GM23248 (cell line): Measurements from ENCODE around the gene ZBTB8A. TPM values are rescaled to one million over a fixed set of nuclear protein-coding genes. Genes with fewer than 3 reads are reported as not detected.
"Not testable (repeated sequence)": the region's sequence is repeated elsewhere in the genome, so short reads cannot be mapped to it uniquely, and the experiment has no call there.

Source experiments
- DNase-seq: peaks from one replicate; pipeline ENCODE4 v3.0.0-alpha.2; 2015
- H2AFZ ChIP-seq: fragments of 200-600 bp; sonication (generic); 2 replicates; pipeline ENCODE4 v1.6.1; 2016; ENCODE audit warnings: antibody characterized with exemption
- H3F3A ChIP-seq: fragments of 200-600 bp; sonication (generic); 2 replicates; pipeline ENCODE4 v1.6.1; 2016; ENCODE audit warnings: mild to moderate bottlenecking, antibody characterized with exemption, mixed run types; ENCODE audit not compliant: insufficient read depth
- H3K27ac ChIP-seq: fragments of 200-600 bp; sonication (generic); 2 replicates; pipeline ENCODE4 v1.5.1; 2016; ENCODE audit warnings: mild to moderate bottlenecking
- H3K27me3 ChIP-seq: fragments of 200-600 bp; sonication (generic); replicated peaks from 2 replicates; pipeline ENCODE4 v1.6.1; 2016; ENCODE audit warnings: mild to moderate bottlenecking; ENCODE audit not compliant: insufficient read depth
- H3K36me3 ChIP-seq: fragments of 200-600 bp; sonication (generic); 2 replicates; pipeline ENCODE4 v1.6.1; 2016; ENCODE audit warnings: low read depth, mild to moderate bottlenecking
- H3K4me1 ChIP-seq: fragments of 200-600 bp; sonication (generic); 2 replicates; pipeline ENCODE4 v1.6.1; 2016; ENCODE audit warnings: mild to moderate bottlenecking; ENCODE audit not compliant: insufficient read depth
- H3K4me2 ChIP-seq: fragments of 200-600 bp; sonication (generic); one replicate; pipeline ENCODE4 v1.6.1; 2016; ENCODE audit warnings: mild to moderate bottlenecking; ENCODE audit not compliant: unreplicated experiment
- H3K4me3 ChIP-seq: fragments of 200-600 bp; sonication (generic); 2 replicates; pipeline ENCODE4 v1.5.1; 2016; ENCODE audit warnings: mild to moderate bottlenecking
- H3K79me2 ChIP-seq: fragments of 200-600 bp; sonication (generic); 2 replicates; pipeline ENCODE4 v1.6.1; 2016; ENCODE audit warnings: mild to moderate bottlenecking; ENCODE audit not compliant: insufficient read depth
- H3K9ac ChIP-seq: fragments of 200-600 bp; sonication (generic); 2 replicates; pipeline ENCODE4 v1.6.1; 2016; ENCODE audit warnings: mild to moderate bottlenecking
- H3K9me2 ChIP-seq: fragments of 200-600 bp; sonication (generic); 2 replicates; pipeline ENCODE4 v1.6.1; 2016; ENCODE audit warnings: mixed run types, mild to moderate bottlenecking, moderate library complexity; ENCODE audit not compliant: insufficient read depth
- H3K9me3 ChIP-seq: fragments of 200-600 bp; sonication (generic); one replicate; pipeline ENCODE4 v1.6.1; 2017; ENCODE audit warnings: low read depth
- H4K20me1 ChIP-seq: fragments of 200-600 bp; sonication (generic); 2 replicates; pipeline ENCODE4 v1.6.0; 2016; ENCODE audit not compliant: insufficient read depth
- EZH2 ChIP-seq: fragments of 200-600 bp; sonication (generic); IDR thresholded peaks from 2 replicates; pipeline ENCODE4 v1.6.1; 2018; ENCODE audit warnings: antibody characterized with exemption, mild to moderate bottlenecking; ENCODE audit not compliant: insufficient read depth, poor library complexity, severe bottlenecking
- EZH2phosphoT487 ChIP-seq: fragments of 200-600 bp; sonication (generic); IDR thresholded peaks from 2 replicates; pipeline ENCODE4 v1.6.1; 2018; ENCODE audit warnings: antibody characterized with exemption, moderate library complexity, mild to moderate bottlenecking, low read depth; ENCODE audit not compliant: insufficient read depth
- whole genome bisulfite sequencing, 2 experiments: methylation state at CpG; one replicate each; pipeline ENCODE4 v1.1.6; 2015 to 2017; ENCODE audit warnings: low lambda C conversion rate in 2 of 2, low coverage in 1 of 2; ENCODE audit errors: missing lambda C conversion rate in 2 of 2; 5-methylcytosine and 5-hydroxymethylcytosine counted together
- in situ Hi-C: fragments of 300-500 bp; cut with MboI; formaldehyde crosslinking; loops from 2 replicates; pipeline ENCODE4 v1.15.0; 2020
- polyA plus RNA-seq: library from polyadenylated mRNA; unstranded; fragments of >200 nt; fragmentation: Nextera tagmentation; extraction: Ambion mirVana; gene quantifications from 2 replicates; pipeline ENCODE4 v1.2.1, GENCODE V29; 2016
- total RNA-seq: library from RNA; depleted of rRNA; stranded (reverse); fragments of >200 nt; shearing (Covaris generic); gene quantifications from 2 replicates; pipeline ENCODE4 v1.2.3, GENCODE V29; 2014

The ZBTB8A gene
- total and polyA plus RNA-seq, 2 experiments from 2014 or later: 5.6 to 8.5 TPM

DNA sequence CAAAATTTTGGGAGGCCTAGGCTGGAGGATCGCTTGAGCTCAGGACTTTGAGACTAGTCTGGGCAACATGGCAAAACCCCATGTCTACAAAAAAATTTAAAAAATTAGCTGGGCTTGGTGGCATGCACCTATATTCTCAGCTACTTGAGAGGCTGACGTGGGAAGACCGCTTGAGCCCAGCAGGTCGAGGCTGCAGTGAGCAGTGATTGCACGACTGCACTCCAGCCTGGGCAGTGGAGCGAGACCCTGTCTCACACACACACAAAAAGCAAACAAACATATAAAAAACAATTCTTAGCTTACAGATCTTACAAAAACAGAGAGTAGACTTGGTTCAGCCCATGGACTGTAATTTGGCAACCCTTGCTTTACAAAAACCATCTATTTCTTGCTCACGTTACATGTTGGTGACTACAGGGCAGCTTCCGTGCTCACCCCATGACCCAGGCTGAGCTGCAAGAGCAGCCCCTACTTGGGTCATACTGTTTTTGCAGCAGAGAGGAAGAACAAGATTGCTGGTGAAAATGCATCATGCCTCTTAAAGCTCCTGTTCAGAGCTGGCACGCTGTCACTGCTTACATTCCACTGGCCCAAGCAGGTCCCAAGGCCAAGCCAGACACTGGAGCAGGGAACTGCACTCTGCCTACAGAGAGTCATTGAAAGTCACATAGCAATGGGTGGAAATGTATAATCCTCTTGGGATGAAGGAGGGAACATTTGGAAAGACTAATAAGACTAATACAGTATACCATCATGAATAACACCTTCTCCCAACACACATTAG, 13.4 kb upstream of the ZBTB8A start:
- in situ Hi-C loops: no loop called here
- Histone ChIP-seq H3K9ac (no peak overlapping the region), H3K4me3 (no peak overlapping the region), H3F3A (no peaks in the 10 kb centered on the region), H3K27me3 (no peaks in the 10 kb centered on the region), H3K9me2 (no peaks in the 10 kb centered on the region), H2AFZ (no peak overlapping the region), H3K79me2 (no peaks in the 10 kb centered on the region), H3K4me1 (no peaks in the 10 kb centered on the region), H3K4me2 (no peak overlapping the region), H4K20me1 (no peaks in the 10 kb centered on the region), H3K9me3 (no peaks in the 10 kb centered on the region), H3K36me3 (no peaks in the 10 kb centered on the region), H3K27ac (no peak overlapping the region)
- 90 to 95% methylated on average over 9 of the region's 9 CpGs for WGBS, 2 experiments
- TF ChIP-seq EZH2phosphoT487: no peak
- no peak for TF ChIP-seq EZH2
- no peak for DNase-seq

DNA sequence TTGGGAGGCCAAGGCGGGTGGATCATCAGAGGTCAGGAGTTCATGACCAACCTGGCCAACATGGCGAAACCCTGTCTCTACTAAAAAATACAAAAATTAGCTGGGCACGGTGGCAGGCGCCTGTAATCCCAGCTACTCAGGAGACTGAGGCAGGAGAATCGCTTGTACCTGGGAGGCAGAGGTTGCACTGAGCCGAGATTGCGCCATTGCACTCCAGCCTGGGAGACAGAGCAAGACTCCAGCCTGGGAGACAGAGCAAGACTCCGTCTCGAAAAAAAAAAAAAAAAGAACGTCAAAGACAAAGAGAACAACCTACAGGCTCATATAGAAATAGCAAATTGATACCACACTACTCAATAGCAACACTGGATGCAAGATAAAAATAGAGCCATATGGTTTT, 10.7 kb upstream of the ZBTB8A start:
- H3K9me2 ChIP-seq, H3K4me3 ChIP-seq, in situ Hi-C loops, H2AFZ ChIP-seq, H3K4me2 ChIP-seq, H3K27ac ChIP-seq, H3F3A ChIP-seq, H4K20me1 ChIP-seq, H3K4me1 ChIP-seq, H3K27me3 ChIP-seq, H3K9me3 ChIP-seq, H3K36me3 ChIP-seq, H3K79me2 ChIP-seq, DNase-seq, H3K9ac ChIP-seq: not testable (repeated sequence)
- WGBS, 2 experiments: 53 to 60% methylated on average over 9 to 10 of the region's 10 CpGs

DNA sequence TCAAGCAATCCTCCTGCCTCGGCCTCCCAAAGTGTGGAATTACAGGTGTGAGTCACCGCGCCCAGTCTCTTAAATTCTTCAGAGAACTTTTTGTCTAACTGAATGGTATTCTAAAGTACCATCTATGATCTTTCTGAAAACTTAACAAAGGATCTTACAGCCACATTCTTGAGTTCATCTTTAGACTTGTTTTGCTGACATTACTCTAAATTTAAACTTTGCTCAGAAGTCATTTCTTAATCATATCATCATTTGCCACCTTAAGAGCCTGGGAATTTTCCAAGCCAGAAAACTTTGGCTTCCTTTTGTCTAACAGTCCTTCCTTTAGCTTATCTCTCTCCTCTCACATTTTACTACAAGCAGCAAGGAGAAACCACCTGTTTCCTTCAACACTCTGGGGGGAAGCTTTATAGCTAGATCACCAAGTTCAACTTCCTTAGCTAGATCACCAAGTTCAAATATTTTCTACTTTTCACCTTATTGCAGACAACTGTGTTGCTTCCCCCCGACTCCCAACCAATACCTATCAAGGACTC, 5.4 kb upstream of the ZBTB8A start:
- no peak overlapping the region for H2AFZ ChIP-seq
- H4K20me1 ChIP-seq: no peaks in the 10 kb centered on the region
- H3K4me2 ChIP-seq: no peak overlapping the region
- H3K36me3 ChIP-seq: no peaks in the 10 kb centered on the region
- no peaks in the 10 kb centered on the region for H3K27me3 ChIP-seq
- H3K9me2 ChIP-seq: no peaks in the 10 kb centered on the region
- H3K27ac ChIP-seq: no peak overlapping the region
- peaks cover 5% of the 10 kb centered on the region; the same call in 1 of the 2 replicates for H3K4me1 ChIP-seq
- H3K4me3 ChIP-seq: no peak overlapping the region
- in situ Hi-C loops: no loop called here
- peaks cover 8% of the 10 kb centered on the region; the same call in 1 of the 2 replicates for H3F3A ChIP-seq
- no peak for TF ChIP-seq EZH2phosphoT487
- no peak for TF ChIP-seq EZH2
- H3K9ac ChIP-seq: no peak overlapping the region
- no peaks in the 10 kb centered on the region for H3K79me2 ChIP-seq
- no peaks in the 10 kb centered on the region for H3K9me3 ChIP-seq
- no peak for DNase-seq
- WGBS, 2 experiments: 91 to 94% methylated on average over 4 of the region's 4 CpGs

DNA sequence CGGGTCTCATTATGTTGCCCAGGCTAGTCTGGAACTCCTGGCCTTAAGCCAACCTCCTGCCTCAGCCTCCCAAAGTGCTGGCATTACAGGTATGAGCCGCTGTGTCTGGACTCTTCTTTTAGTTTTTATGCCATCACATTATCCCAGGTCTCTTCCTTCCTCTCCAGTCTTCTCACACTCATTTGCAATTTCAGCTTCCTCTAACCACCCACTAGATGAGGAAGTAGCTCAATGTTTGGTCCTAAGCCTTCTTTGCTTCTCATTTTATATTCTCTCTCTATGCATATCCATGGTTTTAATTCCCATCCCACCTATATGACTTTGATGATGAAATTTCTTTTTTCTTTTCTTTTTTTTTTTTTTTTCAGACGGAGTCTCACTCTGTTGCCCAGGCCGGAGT, 3.1 kb upstream of the ZBTB8A start:
- 85 to 86% methylated on average over 4 of the region's 4 CpGs for whole genome bisulfite sequencing, 2 experiments
- H3K36me3 ChIP-seq: no peaks in the 10 kb centered on the region
- in situ Hi-C loops: no loop called here

More for the DNA sequence above, 3.1 kb upstream of the ZBTB8A start:
- peaks cover 11% of the 10 kb centered on the region for H3K79me2 ChIP-seq
- no peak overlapping the region for H3K27ac ChIP-seq
- no peak overlapping the region for H2AFZ ChIP-seq
- peaks cover 5% of the 10 kb centered on the region; the same call in 1 of the 2 replicates for H3K4me1 ChIP-seq
- no peaks in the 10 kb centered on the region for H3K9me2 ChIP-seq
- no peak overlapping the region for H3K4me2 ChIP-seq
- H4K20me1 ChIP-seq: no peaks in the 10 kb centered on the region
- no peaks in the 10 kb centered on the region for H3K27me3 ChIP-seq
- no peak overlapping the region for H3K4me3 ChIP-seq
- no peak overlapping the region for H3K9ac ChIP-seq
- no peaks in the 10 kb centered on the region for H3K9me3 ChIP-seq
- DNase-seq: no peak
- no peak for TF ChIP-seq EZH2
- no peak for TF ChIP-seq EZH2phosphoT487
- H3F3A ChIP-seq: peaks cover 19% of the 10 kb centered on the region; the same call in 1 of the 2 replicates
